Heart left ventricle (tissue), 13 donors: ENCODE results near the gene AKR1C3.

ENCODE experiments used
- CTCF ChIP-seq, 12 donors: fragments of 200-600 bp; sonication (generic) in 4 of 12; IDR thresholded peaks; one replicate each; pipeline versions ENCODE4 v1.5.0 to v1.8.0; 2018 to 2022; ENCODE audit warnings: antibody characterized with exemption in 12 of 12, mild to moderate bottlenecking in 5 of 12
- POLR2A ChIP-seq, 2 donors: fragments of 450-650 bp; IDR thresholded peaks; one replicate each; pipeline ENCODE4 v1.6.1; 2017; ENCODE audit warnings: antibody characterized with exemption in 2 of 2, mild to moderate bottlenecking in 2 of 2, moderate library complexity in 2 of 2
- donor health status: ischemic (EF 13 %, LVEDD 7.1; RV severe dilation, severe dysfunction).
- donor health status: DM: no; HTN: yes; CAD: no.
- donor health status: DM: no; HTN: no; CAD: no.
- donor health status: ischemic (EF 25% LVEDD 6.9; RV normal size, moderate dysfunction).
- donor health status: ischemic (EF 25% LVEDD 5.7; RV mildly dilated, moderate dysfunction).
- donor health status: ischemic (EF 35%, LVEDD 5.7; RV mildly dilated, moderate dysfunction).
- donor health status: nonischemic (EF 11% LVEDD 7.7; RV severe dilation, severe dysfunction).
- donor health status: DM: yes; HTN: yes; CAD: no.
- donor health status: PGD.
- donor health status: ischemic (EF 29% LVEDD 5.4; RV normal size, mild dysfunction).
- donor health status: nonischemic (EF 23%, LVEDD 6.1; RV moderate dilation, normal function).

- TF ChIP-seq CTCF (IDR thresholded peaks at IDR 0.05) (no peak), POLR2A (IDR thresholded peaks at IDR 0.05) (no peak)
Measured at GRCh38 chr10:5117026-5117425, 22.8 kb downstream of the AKR1C3 start.
